ENCODE results near the gene A1BG. TPM values are rescaled to one million over a fixed set of nuclear protein-coding genes. Genes with fewer than 3 reads are reported as not detected.
A peak's percentile ranks its signal among the peaks of the same experiment; 100 is the strongest.

Gene A1BG
- total and polyA plus RNA-seq, 2 of the 8 experiments (the other 6 are each of a cell fraction or from before 2014, with no cell fraction given), result 20.8 to 69.6 TPM

- TF ChIP-seq CHD7 (IDR thresholded peaks at IDR 0.05; ENCODE audit: insufficient replicate concordance, low read length) (no peak), MAX (IDR thresholded peaks at IDR 0.05) (peak; percentile 50), CHD2 (IDR thresholded peaks at IDR 0.05; ENCODE audit: low read length) (no peak), GTF2F1 (IDR thresholded peaks at IDR 0.05; ENCODE audit: borderline replicate concordance, low read depth, low read length) (no peak), NRF1 (IDR thresholded peaks at IDR 0.05; ENCODE audit: low read depth, low read length) (peak; percentile 63), POLR2A (IDR thresholded peaks at IDR 0.05; ENCODE audit: control extremely low read depth in 1 of 2, low read depth in 2 of 2, low read length in 2 of 2) (0 out of 3 replicates have a peak, but pooled peaks of 1 of the 2 experiments have one; percentile 35), JUND (IDR thresholded peaks at IDR 0.05; ENCODE audit: low read length) (no peak), TBP (IDR thresholded peaks at IDR 0.05; ENCODE audit: low read depth, low read length) (no peak), PHF8 (conservative IDR thresholded peaks at IDR 0.05; ENCODE audit: low read depth, low read length) (0 out of 2 replicates have a peak, but pooled peaks have one; percentile 47)
These were observed 6.0 kb downstream of the A1BG start (continued) for GRCh38 chr19:58346961-58347929.
